Caco-2 (cell line): ENCODE data around the gene DCAF4. TPM values are rescaled to one million over a fixed set of nuclear protein-coding genes. Genes with fewer than 3 reads are reported as not detected.

ENCODE experiments used
- BruUV-seq: library from RNA; stranded (reverse); fragments of 400-500 nt; replicated peaks from 2 replicates; lab custom pipeline; 2021; lab: Mats Ljungman, UMichigan
- CTCF ChIA-PET: fragments of 300-600 bp; sonication (Branson Sonifier 250); formaldehyde crosslinking; loops from one replicate; lab custom pipeline; 2022; ENCODE audit warnings: antibody characterized with exemption; lab: Charles Lee
- POLR2A ChIA-PET: fragments of 300-600 bp; sonication (Branson Sonifier 250); formaldehyde crosslinking; loops from one replicate; lab custom pipeline; 2022; ENCODE audit warnings: antibody characterized with exemption; lab: Charles Lee
- DNase-seq, 2 experiments: peaks; one replicate each; pipeline versions ENCODE4 v3.0.0 to v3.0.0-alpha.2; 2020 to 2022
- H3K27me3 ChIP-seq: replicated peaks from 2 replicates; pipeline ENCODE4 v1.6.0; 2011; ENCODE audit warnings: low read length; ENCODE audit not compliant: control insufficient read depth, insufficient read depth
- H3K36me3 ChIP-seq: 2 replicates; pipeline ENCODE4 v1.5.1; 2011; ENCODE audit warnings: low read length; ENCODE audit not compliant: control insufficient read depth, insufficient read depth
- H3K4me1 ChIP-seq: fragments of 250-450 bp; sonication (Bioruptor Pico); 2 replicates; pipeline ENCODE4 v1.5.1; 2020; ENCODE audit warnings: mild to moderate bottlenecking
- H3K4me3 ChIP-seq: 2 replicates; pipeline ENCODE4 v1.5.1; 2011; ENCODE audit warnings: low read depth, mild to moderate bottlenecking, control low read depth, low read length
- H3K9me3 ChIP-seq: fragments of 250-450 bp; sonication (Bioruptor Pico); 2 replicates; pipeline ENCODE4 v1.5.1; 2020; ENCODE audit warnings: mild to moderate bottlenecking, moderate library complexity
- H3K27ac Mint-ChIP-seq: one replicate; pipeline ENCODE4 v1.8.0; 2022; ENCODE audit warnings: mixed read lengths; ENCODE audit not compliant: unreplicated experiment
- H3K27me3 Mint-ChIP-seq: one replicate; pipeline ENCODE4 v1.8.0; 2022; ENCODE audit warnings: mixed read lengths; ENCODE audit not compliant: insufficient read depth, unreplicated experiment
- H3K36me3 Mint-ChIP-seq: one replicate; pipeline ENCODE4 v1.8.0; 2022; ENCODE audit warnings: mild to moderate bottlenecking, mixed read lengths; ENCODE audit not compliant: insufficient read depth, unreplicated experiment
- H3K4me1 Mint-ChIP-seq: one replicate; pipeline ENCODE4 v1.8.0; 2022; ENCODE audit warnings: low read depth, mixed read lengths; ENCODE audit not compliant: unreplicated experiment
- H3K4me3 Mint-ChIP-seq: one replicate; pipeline ENCODE4 v1.8.0; 2022; ENCODE audit warnings: mild to moderate bottlenecking, moderate library complexity, mixed read lengths; ENCODE audit not compliant: unreplicated experiment
- H3K9me3 Mint-ChIP-seq: one replicate; pipeline ENCODE4 v1.8.0; 2022; ENCODE audit warnings: mixed read lengths; ENCODE audit not compliant: unreplicated experiment
- CTCF ChIP-seq, 2 experiments: fragments of 200-600 bp in 1 of 2; IDR thresholded peaks; 1 replicate in 1 of 2; 2 replicates in 1 of 2; pipeline versions ENCODE4 v1.5.1 to v1.8.0; 2011 to 2022; ENCODE audit warnings: antibody characterized with exemption in 1 of 2, control low read depth in 1 of 2, inconsistent platforms in 1 of 2, low read depth in 1 of 2, low read length in 1 of 2, mild to moderate bottlenecking in 1 of 2, moderate library complexity in 1 of 2; ENCODE audit not compliant: insufficient read depth in 1 of 2, severe bottlenecking in 1 of 2, unreplicated experiment in 1 of 2
- intact Hi-C: fragments of 100-400 bp; cut with micrococcal nuclease; formaldehyde crosslinking; loops from one replicate; pipeline ENCODE4 v1.10.0; 2022; ENCODE audit not compliant: unreplicated experiment
- total RNA-seq: library from RNA; stranded (reverse); gene quantifications from 2 replicates; pipeline ENCODE4 v1.2.3, GENCODE V29; 2022

DCAF4 gene
- total RNA-seq, 1 experiment from 2014 or later = 21.1 TPM

GRCh38 chr14:72884386-72884785 lies 41.9 kb upstream of the DCAF4 start:
- no peaks in the 10 kb centered on the region for H3K36me3 ChIP-seq
- H3K4me3 Mint-ChIP-seq = no peak overlapping the region
- no peak overlapping the region for H3K27ac Mint-ChIP-seq
- no peaks in the 10 kb centered on the region for H3K9me3 ChIP-seq
- H3K27me3 ChIP-seq = no peaks in the 10 kb centered on the region; the same call in none of the 2 replicates
- H3K9me3 Mint-ChIP-seq = no peaks in the 10 kb centered on the region
- TF ChIP-seq CTCF (IDR thresholded peaks at IDR 0.05; ENCODE audit: insufficient read depth in 1 of 2, low read depth in 1 of 2, low read length in 1 of 2, severe bottlenecking in 1 of 2, unreplicated experiment in 1 of 2) = no peak
- no peak for DNase-seq
- H3K4me3 ChIP-seq = no peak overlapping the region
- no peaks in the 10 kb centered on the region for H3K4me1 ChIP-seq
- peaks cover 29% of the 10 kb centered on the region for H3K27me3 Mint-ChIP-seq
- H3K36me3 Mint-ChIP-seq = no peaks in the 10 kb centered on the region
- no peaks in the 10 kb centered on the region for H3K4me1 Mint-ChIP-seq
- BruUV-seq = no TSS peak
- intact Hi-C loops = no loop called here
- POLR2A ChIA-PET = no interaction called here
- CTCF ChIA-PET = no interaction called here

- peaks cover 6% of the 10 kb centered on the region; the same call in 1 of the 2 replicates for H3K4me1 ChIP-seq
- no peaks in the 10 kb centered on the region for H3K36me3 ChIP-seq
- peaks cover 7% of the 10 kb centered on the region for H3K27me3 ChIP-seq
- Mint-ChIP-seq H3K27me3 (peaks cover 25% of the 10 kb centered on the region), H3K4me1 (no peaks in the 10 kb centered on the region), H3K36me3 (no peaks in the 10 kb centered on the region), H3K4me3 (no peak overlapping the region), H3K9me3 (no peaks in the 10 kb centered on the region), H3K27ac (no peak overlapping the region)
- ChIA-PET POLR2A (no interaction called here), CTCF (interaction anchor here (1.1 kb wide), 1 partner anchor 18 kb away, joined by 3 read pairs; no protein-coding TSS in a partner anchor)
- H3K9me3 ChIP-seq = no peaks in the 10 kb centered on the region
- no peak overlapping the region for H3K4me3 ChIP-seq
- TF ChIP-seq CTCF (IDR thresholded peaks at IDR 0.05; ENCODE audit: insufficient read depth in 1 of 2, low read depth in 1 of 2, low read length in 1 of 2, severe bottlenecking in 1 of 2, unreplicated experiment in 1 of 2) = no peak
- intact Hi-C loops = no loop called here
- DNase-seq = no peak
- no TSS peak for BruUV-seq
Measured at GRCh38 chr14:72887514-72887913, 38.8 kb upstream of the DCAF4 start.

- ChIA-PET CTCF (interaction anchor here (1.1 kb wide), 1 partner anchor 17 kb away, joined by 3 read pairs; no protein-coding TSS in a partner anchor), POLR2A (no interaction called here)
- Histone ChIP-seq H3K4me1 (peaks cover 9% of the 10 kb centered on the region; the same call in 1 of the 2 replicates), H3K36me3 (no peaks in the 10 kb centered on the region), H3K27me3 (peaks cover 8% of the 10 kb centered on the region), H3K9me3 (no peaks in the 10 kb centered on the region), H3K4me3 (no peak overlapping the region)
- no peak for DNase-seq
- no peaks in the 10 kb centered on the region for H3K4me1 Mint-ChIP-seq
- H3K27me3 Mint-ChIP-seq = peaks cover 24% of the 10 kb centered on the region
- intact Hi-C loops = no loop called here
- H3K27ac Mint-ChIP-seq = no peak overlapping the region
- H3K36me3 Mint-ChIP-seq = no peaks in the 10 kb centered on the region
- no peak for TF ChIP-seq CTCF (IDR thresholded peaks at IDR 0.05; ENCODE audit: insufficient read depth in 1 of 2, low read depth in 1 of 2, low read length in 1 of 2, severe bottlenecking in 1 of 2, unreplicated experiment in 1 of 2)
- H3K9me3 Mint-ChIP-seq = no peaks in the 10 kb centered on the region
- H3K4me3 Mint-ChIP-seq = no peak overlapping the region
- no TSS peak for BruUV-seq
Measured at GRCh38 chr14:72888192-72888591, 38.1 kb upstream of the DCAF4 start.
